ENCODE data around the gene PCNX2.

PCNX2 gene

GRCh38 chr1:233331676-233332519 is 36.4 kb upstream of the PCNX2 start:
- no peak for DNase-seq
- peaks cover 0 to 17% of the 10 kb centered on the region in 2 donors for H3K27me3 ChIP-seq
- H3K36me3 ChIP-seq, result no peaks in the 10 kb centered on the region
- no peak for TF ChIP-seq CTCF (IDR thresholded peaks at IDR 0.05)
- H3K4me3 ChIP-seq, result no peak overlapping the region
- intact Hi-C loops (cut with DNase I; ENCODE audit: low total_unique reads), result no loop called here
- no peaks in the 10 kb centered on the region for H3K9me3 ChIP-seq
- H3K27ac ChIP-seq, result no peak overlapping the region
- peaks cover 0 to 24% (median 17%) of the 10 kb centered on the region in 4 donors for H3K4me1 ChIP-seq

GRCh38 chr1:233328142-233328921 is 32.8 kb upstream of the PCNX2 start:
- DNase-seq, result no peak
- Histone ChIP-seq H3K4me1 (peaks cover 0 to 24% (median 17%) of the 10 kb centered on the region in 4 donors), H3K9me3 (no peaks in the 10 kb centered on the region), H3K27me3 (peaks cover 0 to 11% of the 10 kb centered on the region in 2 donors), H3K27ac (peak overlapping the region; percentile 44 to 50), H3K4me3 (peak overlapping the region; percentile 56 to 75), H3K36me3 (no peaks in the 10 kb centered on the region)
- intact Hi-C loops (cut with DNase I; ENCODE audit: low total_unique reads), result no loop called here
- no peak for TF ChIP-seq CTCF (IDR thresholded peaks at IDR 0.05)

GRCh38 chr1:233327651-233328141 is 32.2 kb upstream of the PCNX2 start, which contains the start of gene MAP3K21:
MAP3K21 (plus strand) TSS chr1:233327724; CDS start chr1:233328029, 305 bp downstream.
- intact Hi-C loops (cut with DNase I; ENCODE audit: low total_unique reads), result no loop called here
- H3K27me3 ChIP-seq, result peaks cover 0 to 11% of the 10 kb centered on the region in 2 donors
- H3K36me3 ChIP-seq, result no peaks in the 10 kb centered on the region
- DNase-seq, result no peak
- H3K4me1 ChIP-seq, result peaks cover 0 to 24% (median 17%) of the 10 kb centered on the region in 4 donors
- no peaks in the 10 kb centered on the region for H3K9me3 ChIP-seq
- no peak for TF ChIP-seq CTCF (IDR thresholded peaks at IDR 0.05)
- H3K27ac ChIP-seq, result peak within 1 kb of the TSS; percentile 44 to 50
- H3K4me3 ChIP-seq, result peak within 1 kb of the TSS; percentile 56 to 75

- H3K27ac ChIP-seq, result peak overlapping the region; percentile 44 to 50
- H3K4me1 ChIP-seq, result peaks cover 0 to 24% (median 17%) of the 10 kb centered on the region in 4 donors
- H3K9me3 ChIP-seq, result no peaks in the 10 kb centered on the region
- H3K27me3 ChIP-seq, result peaks cover 0 to 11% of the 10 kb centered on the region in 2 donors
- TF ChIP-seq CTCF (IDR thresholded peaks at IDR 0.05), result no peak
- intact Hi-C loops (cut with DNase I; ENCODE audit: low total_unique reads), result no loop called here
- peak; percentile 75 to 88 for DNase-seq
- H3K4me3 ChIP-seq, result peak overlapping the region; percentile 56 to 75
- no peaks in the 10 kb centered on the region for H3K36me3 ChIP-seq
Measured at GRCh38 chr1:233326811-233327650, 31.5 kb upstream of the PCNX2 start.

- H3K27me3 ChIP-seq, result peaks cover 0 to 11% of the 10 kb centered on the region in 2 donors
- H3K9me3 ChIP-seq, result no peaks in the 10 kb centered on the region
- no peak for TF ChIP-seq CTCF (IDR thresholded peaks at IDR 0.05)
- DNase-seq, result no peak
- H3K27ac ChIP-seq, result no peak overlapping the region
- no peaks in the 10 kb centered on the region for H3K36me3 ChIP-seq
- H3K4me3 ChIP-seq, result no peak overlapping the region
- H3K4me1 ChIP-seq, result peaks cover 0 to 24% (median 17%) of the 10 kb centered on the region in 4 donors
- intact Hi-C loops (cut with DNase I; ENCODE audit: low total_unique reads), result no loop called here
Measured at GRCh38 chr1:233326319-233326718, 30.8 kb upstream of the PCNX2 start.

Measured in tibial artery (tissue), 4 donors.